GM12878 (cell line): Measurements from ENCODE around the gene EIF2S1.

Experiments
- CEBPB ChIP-seq, 2 experiments: fragments of 150-350 bp in 1 of 2; IDR thresholded peaks; 2 replicates each; pipeline ENCODE4 v1.6.1; 2012 to 2014; ENCODE audit warnings: low read depth in 2 of 2, low read length in 2 of 2, borderline replicate concordance in 1 of 2, inconsistent platforms in 1 of 2
- CEBPZ ChIP-seq: fragments of 150-350 bp; IDR thresholded peaks from 2 replicates; pipeline ENCODE4 v1.6.1; 2016; ENCODE audit warnings: low read depth, low read length
- MLLT1 ChIP-seq: fragments of 450-650 bp; IDR thresholded peaks from 2 replicates; pipeline ENCODE4 v1.6.1; 2016; ENCODE audit warnings: mild to moderate bottlenecking
- POLR2AphosphoS5 ChIP-seq: IDR thresholded peaks from 2 replicates; pipeline ENCODE4 v1.6.1; 2011; ENCODE audit warnings: mild to moderate bottlenecking, low read length, inconsistent platforms
- RAD21 ChIP-seq: IDR thresholded peaks from 2 replicates; pipeline ENCODE4 v1.6.1; 2011; ENCODE audit warnings: mild to moderate bottlenecking, low read depth, low read length, moderate library complexity; ENCODE audit not compliant: insufficient read depth
- SUZ12 ChIP-seq: fragments of 200-600 bp; sonication (generic); IDR thresholded peaks from one replicate; pipeline ENCODE4 v1.6.1; 2018; ENCODE audit warnings: antibody characterized with exemption, mild to moderate bottlenecking; ENCODE audit not compliant: unreplicated experiment
- TCF7 ChIP-seq: IDR thresholded peaks from 2 replicates; pipeline ENCODE4 v1.6.1; 2014; ENCODE audit warnings: antibody characterized with exemption, borderline replicate concordance

- TF ChIP-seq MLLT1 (no peak), TCF7 (no peak), RAD21 (peak; percentile 35), POLR2AphosphoS5 (no peak), CEBPZ (no peak), CEBPB (IDR thresholded peaks at IDR 0.05; ENCODE audit: borderline replicate concordance in 1 of 2, low read depth in 2 of 2, low read length in 2 of 2) (no peak), SUZ12 (no peak)
Measured at GRCh38 chr14:67335781-67336180, 24.3 kb upstream of the EIF2S1 start.
